ENCODE results near the gene ASNSD1. TPM values are rescaled to one million over a fixed set of nuclear protein-coding genes. Genes with fewer than 3 reads are reported as not detected.
A peak's percentile ranks its signal among the peaks of the same experiment; 100 is the strongest.
"Not testable (repeated sequence)": the region's sequence is repeated elsewhere in the genome, so short reads cannot be mapped to it uniquely, and the experiment has no call there.

Gene ASNSD1
- total and polyA plus RNA-seq, 4 donors = 28.0 to 55.8 (median 30.1) TPM

- no peak for ATAC-seq (ENCODE audit: insufficient read depth, low FRiP score)
Measured at GRCh38 chr2:189683348-189683747, 22.1 kb downstream of the ASNSD1 start.

GRCh38 chr2:189684811-189685210 lies 23.6 kb downstream of the ASNSD1 start:
- no peak overlapping the region for H3K4me3 ChIP-seq
- DNase-seq = no peak
- no peak for ATAC-seq (ENCODE audit: insufficient read depth, low FRiP score)
- peaks cover 0 to 4% (median 0%) of the 10 kb centered on the region in 5 donors for H3K4me1 ChIP-seq (ENCODE audit: control insufficient read depth in 5 of 5, insufficient read depth in 5 of 5, low read length in 5 of 5)
- H3K27ac ChIP-seq (ENCODE audit: low read depth in 1 of 2, low read length in 1 of 2) = no peak overlapping the region
- WGBS, 2 donors = 65 to 66% methylated on average over 1 of the region's 1 CpG
- H3K9me3 ChIP-seq (ENCODE audit: control insufficient read depth in 4 of 4, insufficient read depth in 3 of 4, low read length in 3 of 4) = no peaks in the 10 kb centered on the region
- H3K36me3 ChIP-seq (ENCODE audit: control insufficient read depth in 4 of 4, insufficient read depth in 4 of 4, low read length in 4 of 4) = no peaks in the 10 kb centered on the region
- no peak for TF ChIP-seq CTCF (IDR thresholded peaks at IDR 0.05; ENCODE audit: control extremely low read depth, extremely low read depth)
- H3K9ac ChIP-seq (ENCODE audit: insufficient read depth in 1 of 2, low read length in 2 of 2) = no peak overlapping the region
- H3K27me3 ChIP-seq (ENCODE audit: control insufficient read depth in 3 of 3, insufficient read depth in 3 of 3, low read length in 2 of 3) = no peaks in the 10 kb centered on the region

More at GRCh38 chr2:189683348-189683747, 22.1 kb downstream of the ASNSD1 start:
- DNase-seq = no peak
- WGBS, 2 donors = 66 to 96% methylated on average over 1 of the region's 1 CpG
- H3K9me3 ChIP-seq (ENCODE audit: control insufficient read depth in 4 of 4, insufficient read depth in 3 of 4, low read length in 3 of 4) = no peaks in the 10 kb centered on the region
- peaks cover 0 to 4% (median 0%) of the 10 kb centered on the region in 5 donors for H3K4me1 ChIP-seq (ENCODE audit: control insufficient read depth in 5 of 5, insufficient read depth in 5 of 5, low read length in 5 of 5)
- no peak overlapping the region for H3K27ac ChIP-seq (ENCODE audit: low read depth in 1 of 2, low read length in 1 of 2)
- H3K36me3 ChIP-seq (ENCODE audit: control insufficient read depth in 4 of 4, insufficient read depth in 4 of 4, low read length in 4 of 4) = no peaks in the 10 kb centered on the region
- no peak overlapping the region for H3K4me3 ChIP-seq
- H3K27me3 ChIP-seq (ENCODE audit: control insufficient read depth in 3 of 3, insufficient read depth in 3 of 3, low read length in 2 of 3) = no peaks in the 10 kb centered on the region
- H3K9ac ChIP-seq (ENCODE audit: insufficient read depth in 1 of 2, low read length in 2 of 2) = no peak overlapping the region
- no peak for TF ChIP-seq CTCF (IDR thresholded peaks at IDR 0.05; ENCODE audit: control extremely low read depth, extremely low read depth)

- WGBS, 2 donors = 62 to 68% methylated on average over 2 of the region's 2 CpGs
- Histone ChIP-seq H3K9ac (ENCODE audit: insufficient read depth in 1 of 2, low read length in 2 of 2) (no peak overlapping the region), H3K27me3 (ENCODE audit: control insufficient read depth in 3 of 3, insufficient read depth in 3 of 3, low read length in 2 of 3) (no peaks in the 10 kb centered on the region), H3K9me3 (ENCODE audit: control insufficient read depth in 4 of 4, insufficient read depth in 3 of 4, low read length in 3 of 4) (no peaks in the 10 kb centered on the region), H3K4me3 (no peak overlapping the region), H3K4me1 (ENCODE audit: control insufficient read depth in 5 of 5, insufficient read depth in 5 of 5, low read length in 5 of 5) (peaks cover 0 to 4% (median 0%) of the 10 kb centered on the region in 5 donors), H3K36me3 (ENCODE audit: control insufficient read depth in 4 of 4, insufficient read depth in 4 of 4, low read length in 4 of 4) (no peaks in the 10 kb centered on the region), H3K27ac (ENCODE audit: low read depth in 1 of 2, low read length in 1 of 2) (no peak overlapping the region)
- no peak for TF ChIP-seq CTCF (IDR thresholded peaks at IDR 0.05; ENCODE audit: control extremely low read depth, extremely low read depth)
- DNase-seq (peak in 2 of 3 donors; percentile 31 to 54), ATAC-seq (ENCODE audit: insufficient read depth, low FRiP score) (no peak)
Measured at GRCh38 chr2:189685540-189686229, 24.4 kb downstream of the ASNSD1 start.

GRCh38 chr2:189687796-189688195 lies 26.5 kb downstream of the ASNSD1 start:
- not testable (repeated sequence) for H3K36me3 ChIP-seq (ENCODE audit: control insufficient read depth in 4 of 4, insufficient read depth in 4 of 4, low read length in 4 of 4); ATAC-seq (ENCODE audit: insufficient read depth, low FRiP score); H3K9ac ChIP-seq (ENCODE audit: insufficient read depth in 1 of 2, low read length in 2 of 2); H3K27ac ChIP-seq (ENCODE audit: low read depth in 1 of 2, low read length in 1 of 2); H3K9me3 ChIP-seq (ENCODE audit: control insufficient read depth in 4 of 4, insufficient read depth in 3 of 4, low read length in 3 of 4); H3K4me1 ChIP-seq (ENCODE audit: control insufficient read depth in 5 of 5, insufficient read depth in 5 of 5, low read length in 5 of 5); DNase-seq; H3K27me3 ChIP-seq (ENCODE audit: control insufficient read depth in 3 of 3, insufficient read depth in 3 of 3, low read length in 2 of 3); H3K4me3 ChIP-seq
- 57 to 83% methylated on average over 1 of the region's 1 CpG for WGBS, 2 donors

All from lung (tissue), 12 donors.